ENCODE measurements around the gene KLRF2.

The KLRF2 gene

DNA sequence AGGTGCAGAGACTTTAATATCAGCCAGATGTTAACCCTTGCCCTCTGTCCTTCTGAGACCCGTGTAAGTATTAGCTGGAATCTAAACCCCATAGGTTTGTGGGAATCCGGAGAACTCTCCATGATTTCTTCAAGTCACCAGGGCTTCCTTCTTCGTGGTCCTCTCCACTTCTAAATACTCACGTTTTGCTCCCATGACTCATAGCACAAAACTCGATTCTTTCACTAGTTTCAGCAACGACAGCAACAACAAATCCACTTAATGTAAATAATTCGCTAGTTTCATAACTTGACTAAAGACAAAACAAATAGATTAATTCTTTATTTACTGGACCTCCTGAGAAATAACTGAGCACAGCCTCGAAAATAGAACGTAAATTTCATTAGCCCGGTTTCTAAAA is 55.3 kb downstream of the KLRF2 start:
- no peak for DNase-seq (ENCODE audit: low spot score)

DNA sequence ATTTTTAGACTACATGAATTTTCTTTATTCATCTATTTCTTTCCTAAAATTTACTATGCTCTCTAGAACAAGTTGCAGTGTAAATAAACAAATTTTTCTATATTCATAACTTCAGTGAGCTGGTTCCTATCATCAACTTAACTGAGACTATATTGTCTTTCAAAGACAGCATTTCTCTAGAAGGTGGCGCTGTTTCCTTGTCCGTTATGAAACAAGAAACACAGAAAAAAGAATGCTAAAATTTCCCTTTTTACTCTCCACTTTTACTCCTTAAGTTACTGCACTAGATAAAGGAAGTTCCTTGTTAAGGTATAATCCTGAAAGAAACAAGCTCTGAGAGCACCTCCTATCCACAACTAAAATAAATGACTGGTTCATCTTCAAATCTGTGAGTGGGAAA is 59.1 kb downstream of the KLRF2 start:
- DNase-seq (ENCODE audit: low spot score): no peak

DNA sequence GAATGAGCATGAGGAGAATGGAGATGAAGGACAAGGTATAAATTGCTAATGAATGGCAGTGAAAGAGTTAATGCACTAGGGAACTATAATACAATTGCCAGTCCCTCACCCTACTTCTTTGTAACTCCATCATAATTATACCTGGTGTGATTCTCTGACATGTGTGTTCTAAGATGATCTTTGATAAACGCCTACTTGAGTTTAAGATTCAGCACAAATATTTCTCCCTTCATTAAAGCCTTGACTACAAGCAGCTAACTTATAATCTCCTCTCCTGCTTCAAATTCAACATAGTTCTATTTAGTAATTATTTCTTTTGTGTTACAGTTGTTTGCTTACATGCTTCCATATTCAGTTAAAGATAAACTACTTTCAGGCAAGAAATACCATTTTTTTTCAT is 60.5 kb downstream of the KLRF2 start:
- DNase-seq (ENCODE audit: low spot score): no peak

DNA sequence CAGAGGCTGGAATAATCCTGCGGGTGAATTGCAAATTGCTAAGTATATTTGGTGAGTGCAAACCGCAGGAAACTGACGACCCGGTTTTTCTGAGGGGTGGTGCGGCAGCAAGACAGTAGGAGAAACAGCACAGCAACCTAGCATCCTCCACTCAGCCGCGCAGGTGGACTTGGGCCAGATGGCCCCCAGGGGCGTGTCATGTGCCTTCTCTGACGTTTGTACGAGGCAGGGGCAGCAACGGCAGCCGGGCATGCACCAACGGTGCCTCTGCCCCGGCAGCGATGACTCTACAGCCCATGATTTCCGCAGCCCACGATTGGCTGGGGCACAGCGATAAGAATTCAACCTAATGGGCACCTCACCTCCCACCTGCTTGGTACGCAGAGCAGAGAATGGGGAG is 62.0 kb downstream of the KLRF2 start:
- peak; percentile 37 for DNase-seq (ENCODE audit: low spot score)

DNA sequence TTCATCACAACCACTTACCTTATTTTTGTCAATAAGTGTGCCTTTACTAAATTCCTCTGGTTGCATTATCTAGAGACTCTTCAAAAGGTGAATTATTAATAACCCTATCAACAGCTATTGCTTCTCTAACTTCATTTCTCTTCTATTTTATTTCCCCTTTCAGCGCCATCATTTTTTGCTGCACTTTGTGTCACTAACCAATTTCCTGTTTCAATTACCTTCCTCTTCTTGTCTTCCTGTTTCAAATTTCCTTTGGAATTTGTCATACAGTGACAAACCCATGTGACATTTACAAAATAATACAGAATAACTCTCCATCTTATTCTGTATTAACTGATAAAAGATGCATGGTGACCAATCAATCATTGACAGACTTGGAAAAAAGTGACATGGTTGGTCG is 63.1 kb downstream of the KLRF2 start:
- DNase-seq (ENCODE audit: low spot score): no peak

Measured in iPS-NIHi11 (cell line).